Sigmoid colon (tissue), 7 donors: Measurements from ENCODE around the gene CHERP. TPM values are rescaled to one million over a fixed set of nuclear protein-coding genes. Genes with fewer than 3 reads are reported as not detected.
"Not testable (repeated sequence)": the region's sequence is repeated elsewhere in the genome, so short reads cannot be mapped to it uniquely, and the experiment has no call there.

ENCODE experiments used
- DNase-seq: peaks from one replicate; pipeline ENCODE4 v3.0.0-alpha.2; 2019
- H3K27ac ChIP-seq, 4 donors: fragments of 200-600 bp; sonication (generic); one replicate each; pipeline ENCODE4 v1.5.1; 2016 to 2019; ENCODE audit warnings: mild to moderate bottlenecking in 1 of 4
- H3K27me3 ChIP-seq, 3 donors: fragments of 200-600 bp; sonication (generic); one replicate each; pipeline ENCODE4 v1.5.1; 2019; ENCODE audit warnings: mild to moderate bottlenecking in 1 of 3
- H3K36me3 ChIP-seq, 4 donors: fragments of 200-600 bp; sonication (generic); one replicate each; pipeline ENCODE4 v1.5.1; 2016 to 2019
- H3K4me1 ChIP-seq, 4 donors: fragments of 200-600 bp; sonication (generic); one replicate each; pipeline ENCODE4 v1.5.1; 2017 to 2019
- H3K4me3 ChIP-seq, 4 donors: fragments of 200-600 bp; sonication (generic); one replicate each; pipeline ENCODE4 v1.5.1; 2017 to 2019; ENCODE audit warnings: mild to moderate bottlenecking in 2 of 4, moderate library complexity in 1 of 4
- H3K9me3 ChIP-seq, 4 donors: fragments of 200-600 bp in 3 of 4; sonication (generic) in 3 of 4; one replicate each; pipeline versions ENCODE4 v1.5.1 to v1.6.1; 2013 to 2019
- CTCF ChIP-seq, 4 experiments: fragments of 450-650 bp in 3 of 4; fragments of 200-600 bp in 1 of 4; IDR thresholded peaks; one replicate each; pipeline ENCODE4 v1.5.1; 2016 to 2019; ENCODE audit warnings: antibody characterized with exemption in 4 of 4, mild to moderate bottlenecking in 3 of 4, moderate library complexity in 2 of 4
- EP300 ChIP-seq, 4 donors: sonication (generic); formaldehyde crosslinking; IDR thresholded peaks; one replicate each; pipeline ENCODE4 v1.6.1; 2017; ENCODE audit warnings: antibody characterized with exemption in 4 of 4
- POLR2A ChIP-seq, 2 donors: fragments of 450-650 bp; IDR thresholded peaks; one replicate each; pipeline ENCODE4 v1.6.1; 2016; ENCODE audit warnings: antibody characterized with exemption in 2 of 2, mild to moderate bottlenecking in 2 of 2, moderate library complexity in 2 of 2
- POLR2AphosphoS5 ChIP-seq, 4 donors: sonication (generic); formaldehyde crosslinking; IDR thresholded peaks; one replicate each; pipeline ENCODE4 v1.6.1; 2017; ENCODE audit warnings: antibody characterized with exemption in 4 of 4
- WGBS, 2 donors: extraction: QIAGEN DNeasy Blood & Tissue Kit; methylation state at CpG; one replicate each; pipeline ENCODE4 v1.1.7; 2013; 5-methylcytosine and 5-hydroxymethylcytosine counted together
- intact Hi-C: fragments of 100-400 bp; cut with DNase I; formaldehyde crosslinking; loops from one replicate; pipeline ENCODE4 v1.15.1; 2023
- polyA plus RNA-seq, 3 donors: library from polyadenylated mRNA; stranded (reverse); fragments of 200-250 nt; gene quantifications; one replicate each; pipeline ENCODE4 v1.2.3, GENCODE V29; 2013
- small RNA-seq, 3 donors: library from RNA; depleted of rRNA; stranded (forward); fragments of <200 nt; gene quantifications; one replicate each; pipeline ENCODE3, GENCODE V24; 2016
- total RNA-seq, 4 donors: library from RNA; depleted of rRNA; stranded (reverse); fragments of >200 nt; gene quantifications; one replicate each; pipeline ENCODE4 v1.1.0, GENCODE V29; 2016
- donor health status: healthy with polysubstance abuse.
- donor health status: Bipolar disorder and iron deficiency.
- donor health status: healthy.

Gene CHERP
- total and polyA plus RNA-seq, 7 donors, result 5.6 to 32.7 (median 8.6) TPM

- WGBS, 2 donors, result 49 to 77% methylated on average over 13 of the region's 13 CpGs
- Histone ChIP-seq H3K4me1 (peaks cover 0 to 28% (median 22%) of the 10 kb centered on the region in 4 donors), H3K27me3 (no peaks in the 10 kb centered on the region), H3K36me3 (no peaks in the 10 kb centered on the region), H3K27ac (no peak overlapping the region), H3K9me3 (peaks cover 0 to 2% (median 0%) of the 10 kb centered on the region in 4 donors), H3K4me3 (no peak overlapping the region)
- no peak for DNase-seq
- no peak for TF ChIP-seq EP300 (IDR thresholded peaks at IDR 0.05)
- intact Hi-C loops, result loop anchor here (5.0 kb wide), 1 partner anchor 637 kb away; no protein-coding TSS in a partner anchor
Measured at GRCh38 chr19:16473875-16474392, 68.3 kb downstream of the CHERP start.

GRCh38 chr19:16472992-16473391 lies 69.2 kb downstream of the CHERP start:
- intact Hi-C loops, result loop anchor here (1.0 to 5.0 kb wide), 2 partner anchors 23 to 636 kb away; partner anchors contain the start of genes C19orf44 and CALR3
- H3K4me1 ChIP-seq, result peaks cover 0 to 32% (median 24%) of the 10 kb centered on the region in 4 donors
- TF ChIP-seq CTCF (IDR thresholded peaks at IDR 0.05) (no peak), EP300 (IDR thresholded peaks at IDR 0.05) (no peak), POLR2A (IDR thresholded peaks at IDR 0.05) (no peak), POLR2AphosphoS5 (IDR thresholded peaks at IDR 0.05) (no peak)

GRCh38 chr19:16472559-16472899 lies 69.7 kb downstream of the CHERP start:
- not testable (repeated sequence) for H3K27me3 ChIP-seq, DNase-seq, H3K9me3 ChIP-seq, H3K36me3 ChIP-seq
- H3K4me1 ChIP-seq, result peaks cover 0 to 37% (median 26%) of the 10 kb centered on the region in 4 donors
- intact Hi-C loops, result loop anchor here (1.0 to 5.0 kb wide), 2 partner anchors 24 to 635 kb away; partner anchors contain the start of genes C19orf44 and CALR3
- 40 to 67% methylated on average over 2 of the region's 2 CpGs for WGBS, 2 donors
- H3K4me3 ChIP-seq, result peak overlapping the region; percentile 48 to 99 (median 92)
- peak overlapping the region; percentile 90 to 94 (median 91) for H3K27ac ChIP-seq

More at GRCh38 chr19:16472992-16473391, 69.2 kb downstream of the CHERP start:
- Histone ChIP-seq H3K36me3 (no peaks in the 10 kb centered on the region), H3K4me3 (no peak overlapping the region), H3K27me3 (no peaks in the 10 kb centered on the region), H3K9me3 (peaks cover 0 to 2% (median 0%) of the 10 kb centered on the region in 4 donors), H3K27ac (no peak overlapping the region)
- 68 to 98% methylated on average over 2 of the region's 2 CpGs for WGBS, 2 donors
- no peak for DNase-seq

- H3K36me3 ChIP-seq, result no peaks in the 10 kb centered on the region
- 1% methylated on average over 67 of the region's 67 CpGs for WGBS, 2 donors
- no peak for DNase-seq
- no peak for TF ChIP-seq POLR2AphosphoS5 (IDR thresholded peaks at IDR 0.05)
- TF ChIP-seq POLR2A (IDR thresholded peaks at IDR 0.05), result no peak
- peak overlapping the region; percentile 48 to 99 (median 92) for H3K4me3 ChIP-seq
- intact Hi-C loops, result loop anchor here (5.0 kb wide), 1 partner anchor 634 kb away; no protein-coding TSS in a partner anchor
- H3K27ac ChIP-seq, result peak overlapping the region; percentile 90 to 94 (median 91)
- H3K4me1 ChIP-seq, result peaks cover 0 to 39% (median 26%) of the 10 kb centered on the region in 4 donors
- no peaks in the 10 kb centered on the region for H3K27me3 ChIP-seq
- peaks cover 0 to 2% (median 0%) of the 10 kb centered on the region in 4 donors for H3K9me3 ChIP-seq
Measured at GRCh38 chr19:16470911-16471811, 71.1 kb downstream of the CHERP start.

- H3K9me3 ChIP-seq, result peaks cover 0 to 2% (median 0%) of the 10 kb centered on the region in 4 donors
- intact Hi-C loops, result loop anchor here (5.0 kb wide), 1 partner anchor 633 kb away; no protein-coding TSS in a partner anchor
- WGBS, 2 donors, result 25 to 53% methylated on average over 7 of the region's 7 CpGs
- peak overlapping the region in 2 of 4 donors; percentile 99 for H3K4me3 ChIP-seq
- peak overlapping the region in 1 of 4 donors; percentile 91 for H3K27ac ChIP-seq
- TF ChIP-seq EP300 (IDR thresholded peaks at IDR 0.05) (no peak), POLR2AphosphoS5 (IDR thresholded peaks at IDR 0.05) (no peak), CTCF (IDR thresholded peaks at IDR 0.05) (no peak), POLR2A (IDR thresholded peaks at IDR 0.05) (no peak)
- H3K4me1 ChIP-seq, result peaks cover 0 to 39% (median 26%) of the 10 kb centered on the region in 4 donors
- DNase-seq, result no peak
- no peaks in the 10 kb centered on the region for H3K36me3 ChIP-seq
- H3K27me3 ChIP-seq, result no peaks in the 10 kb centered on the region
Measured at GRCh38 chr19:16470541-16470910, 71.7 kb downstream of the CHERP start.

Small RNAs within 50 kb of the gene (small RNA-seq; reads per million reads assigned to genes)
- gene RN7SL146P, result 0 reads per million in 3 donors

Other genes with a start within 250 kb of the CHERP start
- 10 to 100 TPM; 17.1 to 49.3 (median 28.3) TPM for gene KLF2, start 217.6 kb downstream of the CHERP start, total RNA-seq
- 10 to 100 TPM in 1 of 3 donors, 1 to 10 TPM in 2; 2.8 to 25.9 (median 3.6) TPM for gene KLF2, start 217.6 kb downstream of the CHERP start, polyA plus RNA-seq
- gene EPS15L1, start 70.5 kb downstream of the CHERP start, total RNA-seq, result 10 to 100 TPM; 15.0 to 38.2 (median 17.9) TPM
- gene EPS15L1, start 70.5 kb downstream of the CHERP start, polyA plus RNA-seq, result 10 to 100 TPM; 14.4 to 25.6 (median 15.7) TPM
- gene CALR3, start 46.3 kb downstream of the CHERP start, total RNA-seq, result not detected
- not detected for gene CALR3, start 46.3 kb downstream of the CHERP start, polyA plus RNA-seq
- gene C19orf44, start 46.0 kb downstream of the CHERP start, total RNA-seq, result 1 to 10 TPM; 3.8 to 10.0 (median 5.7) TPM
- gene C19orf44, start 46.0 kb downstream of the CHERP start, polyA plus RNA-seq, result 1 to 10 TPM; 1.8 to 3.8 (median 1.8) TPM
- 10 to 100 TPM; 20.3 to 27.4 (median 23.1) TPM for gene SLC35E1, start 30.0 kb upstream of the CHERP start, total RNA-seq
- 10 to 100 TPM in 2 of 3 donors, 1 to 10 TPM in 1; 9.7 to 26.6 (median 10.8) TPM for gene SLC35E1, start 30.0 kb upstream of the CHERP start, polyA plus RNA-seq
- 1 to 10 TPM; 5.3 to 6.5 (median 5.9) TPM for gene MED26, start 85.8 kb upstream of the CHERP start, total RNA-seq
- 1 to 10 TPM; 3.0 to 7.9 (median 4.6) TPM for gene MED26, start 85.8 kb upstream of the CHERP start, polyA plus RNA-seq
- 100 to 1,000 TPM in 2 of 4 donors, 10 to 100 TPM in 2; 65.2 to 110 (median 86.2) TPM for gene SMIM7, start 117.7 kb upstream of the CHERP start, total RNA-seq
- gene SMIM7, start 117.7 kb upstream of the CHERP start, polyA plus RNA-seq, result 10 to 100 TPM; 82.5 to 99.7 (median 88.5) TPM
- 1 to 10 TPM; 2.3 to 7.5 (median 4.2) TPM for gene TMEM38A, start 118.7 kb upstream of the CHERP start, total RNA-seq
- 1 to 10 TPM; 1.2 to 5.5 (median 2.3) TPM for gene TMEM38A, start 118.7 kb upstream of the CHERP start, polyA plus RNA-seq
- under 1 TPM in 1 of 4 donors, not detected in 3; under 0.01 TPM for gene NWD1, start 177.4 kb upstream of the CHERP start, total RNA-seq
- gene NWD1, start 177.4 kb upstream of the CHERP start, polyA plus RNA-seq, result under 1 TPM in 2 of 3 donors, not detected in 1; under 0.01 to 0.07 TPM